HG03439 (cell line): ENCODE data around the gene AGAP1.
"Not testable (repeated sequence)": the region's sequence is repeated elsewhere in the genome, so short reads cannot be mapped to it uniquely, and the experiment has no call there.

Experiments
- ATAC-seq: cut with Tn5 transposase; IDR thresholded peaks from one replicate; pipeline ENCODE4 v1.9.1; 2021; ENCODE audit warnings: mild to moderate bottlenecking, moderate library complexity; ENCODE audit not compliant: unreplicated experiment

The AGAP1 gene

GRCh38 chr2:235925250-235925919 lies 431.5 kb downstream of the AGAP1 start:
- ATAC-seq, result no peak

GRCh38 chr2:235926229-235926628 lies 432.4 kb downstream of the AGAP1 start:
- ATAC-seq, result no peak

GRCh38 chr2:235928751-235929370 lies 435.0 kb downstream of the AGAP1 start:
- no peak for ATAC-seq

GRCh38 chr2:235930701-235931100 lies 436.9 kb downstream of the AGAP1 start:
- no peak for ATAC-seq

- ATAC-seq, result no peak
Observed at GRCh38 chr2:235931676-235932075, 437.8 kb downstream of the AGAP1 start.

- ATAC-seq, result no peak
Observed at GRCh38 chr2:235934059-235934773, 440.4 kb downstream of the AGAP1 start.

GRCh38 chr2:235934774-235935484 lies 441.1 kb downstream of the AGAP1 start:
- ATAC-seq, result no peak

- ATAC-seq, result no peak
Observed at GRCh38 chr2:235935773-235936172, 441.9 kb downstream of the AGAP1 start.

- ATAC-seq, result no peak
Observed at GRCh38 chr2:235936493-235936892, 442.6 kb downstream of the AGAP1 start.

GRCh38 chr2:235937087-235937486 lies 443.2 kb downstream of the AGAP1 start:
- ATAC-seq, result no peak

- ATAC-seq, result no peak
Observed at GRCh38 chr2:235937526-235937925, 443.7 kb downstream of the AGAP1 start.

- ATAC-seq, result no peak
Observed at GRCh38 chr2:235937936-235938335, 444.1 kb downstream of the AGAP1 start.

GRCh38 chr2:235938611-235939010 lies 444.8 kb downstream of the AGAP1 start:
- no peak for ATAC-seq

- ATAC-seq, result no peak
Observed at GRCh38 chr2:235939471-235939870, 445.6 kb downstream of the AGAP1 start.

- no peak for ATAC-seq
Observed at GRCh38 chr2:235940330-235940729, 446.5 kb downstream of the AGAP1 start.

- no peak for ATAC-seq
Observed at GRCh38 chr2:235944591-235944990, 450.7 kb downstream of the AGAP1 start.

- no peak for ATAC-seq
Observed at GRCh38 chr2:235945608-235946140, 451.8 kb downstream of the AGAP1 start.

GRCh38 chr2:235946590-235946989 lies 452.7 kb downstream of the AGAP1 start:
- no peak for ATAC-seq

GRCh38 chr2:235947055-235947454 lies 453.2 kb downstream of the AGAP1 start:
- not testable (repeated sequence) for ATAC-seq

- ATAC-seq, result no peak
Observed at GRCh38 chr2:235949567-235950472, 456.0 kb downstream of the AGAP1 start.
